Esophagus squamous epithelium (tissue), 4 donors: ENCODE data around the gene UBA3.

Source experiments
- CTCF ChIP-seq, 6 experiments: fragments of 450-650 bp in 4 of 6; fragments of 200-600 bp in 2 of 6; sonication (generic) in 2 of 6; IDR thresholded peaks; one replicate each; pipeline ENCODE4 v1.5.1; 2016 to 2019; ENCODE audit warnings: antibody characterized with exemption in 6 of 6, mild to moderate bottlenecking in 4 of 6, moderate library complexity in 4 of 6
- POLR2A ChIP-seq, 4 donors: fragments of 450-650 bp; IDR thresholded peaks; one replicate each; pipeline ENCODE4 v1.6.1; 2017; ENCODE audit warnings: antibody characterized with exemption in 4 of 4, mild to moderate bottlenecking in 4 of 4, moderate library complexity in 3 of 4

GRCh38 chr3:69032737-69033136 is 47.4 kb downstream of the UBA3 start:
- TF ChIP-seq CTCF (IDR thresholded peaks at IDR 0.05) (no peak), POLR2A (IDR thresholded peaks at IDR 0.05) (no peak)
